ENCODE data around the gene NGFR. TPM values are rescaled to one million over a fixed set of nuclear protein-coding genes. Genes with fewer than 3 reads are reported as not detected.

Gene NGFR
- total and polyA plus RNA-seq, 8 donors, result 2.7 to 16.2 (median 11.3) TPM

GRCh38 chr17:49515196-49515770, 20.2 kb downstream of the NGFR start:
- no peak for TF ChIP-seq CTCF (IDR thresholded peaks at IDR 0.05)
- Histone ChIP-seq H3K4me3 (no peak overlapping the region), H3K9me3 (no peaks in the 10 kb centered on the region), H3K4me1 (peaks cover 0 to 24% of the 10 kb centered on the region in 2 donors), H3K36me3 (no peaks in the 10 kb centered on the region), H3K27me3 (peaks cover 0 to 35% of the 10 kb centered on the region in 2 donors), H3K27ac (peak overlapping the region in 1 of 2 donors; percentile 72)
- intact Hi-C loops (cut with DNase I), result no loop called here
- peak; percentile 94 for ATAC-seq
- DNase-seq, result peak in 3 of 4 donors; percentile 72 to 86 (median 84)

- Histone ChIP-seq H3K27ac (no peak overlapping the region), H3K4me1 (peaks cover 0 to 24% of the 10 kb centered on the region in 2 donors), H3K27me3 (peaks cover 0 to 35% of the 10 kb centered on the region in 2 donors), H3K36me3 (no peaks in the 10 kb centered on the region), H3K4me3 (no peak overlapping the region), H3K9me3 (no peaks in the 10 kb centered on the region)
- no peak for DNase-seq
- intact Hi-C loops (cut with DNase I), result no loop called here
- no peak for ATAC-seq
- no peak for TF ChIP-seq CTCF (IDR thresholded peaks at IDR 0.05)
Observed at GRCh38 chr17:49516180-49516579, 21.1 kb downstream of the NGFR start.

GRCh38 chr17:49518346-49519078, 23.4 kb downstream of the NGFR start:
- intact Hi-C loops (cut with DNase I), result no loop called here

GRCh38 chr17:49519781-49520180, 24.7 kb downstream of the NGFR start:
- Histone ChIP-seq H3K36me3 (no peaks in the 10 kb centered on the region), H3K4me3 (no peak overlapping the region), H3K9me3 (no peaks in the 10 kb centered on the region), H3K4me1 (peaks cover 0 to 25% of the 10 kb centered on the region in 2 donors), H3K27ac (no peak overlapping the region), H3K27me3 (peaks cover 0 to 37% of the 10 kb centered on the region in 2 donors)
- TF ChIP-seq CTCF (IDR thresholded peaks at IDR 0.05), result no peak
- intact Hi-C loops (cut with DNase I), result no loop called here
- ATAC-seq (no peak), DNase-seq (no peak)

More at GRCh38 chr17:49518346-49519078, 23.4 kb downstream of the NGFR start:
- ATAC-seq (no peak), DNase-seq (no peak)
- H3K36me3 ChIP-seq, result no peaks in the 10 kb centered on the region
- no peaks in the 10 kb centered on the region for H3K9me3 ChIP-seq
- H3K4me1 ChIP-seq, result peaks cover 0 to 29% of the 10 kb centered on the region in 2 donors
- no peak for TF ChIP-seq CTCF (IDR thresholded peaks at IDR 0.05)
- no peak overlapping the region for H3K4me3 ChIP-seq
- H3K27me3 ChIP-seq, result peaks cover 0 to 27% of the 10 kb centered on the region in 2 donors
- no peak overlapping the region for H3K27ac ChIP-seq

- H3K27me3 ChIP-seq, result peaks cover 0 to 44% of the 10 kb centered on the region in 2 donors
- ATAC-seq (no peak), DNase-seq (no peak)
- H3K9me3 ChIP-seq, result no peaks in the 10 kb centered on the region
- H3K4me1 ChIP-seq, result peaks cover 0 to 19% of the 10 kb centered on the region in 2 donors
- H3K4me3 ChIP-seq, result no peak overlapping the region
- H3K27ac ChIP-seq, result no peak overlapping the region
- intact Hi-C loops (cut with DNase I), result no loop called here
- no peaks in the 10 kb centered on the region for H3K36me3 ChIP-seq
- TF ChIP-seq CTCF (IDR thresholded peaks at IDR 0.05), result no peak
Observed at GRCh38 chr17:49520386-49521087, 25.4 kb downstream of the NGFR start.

All from left lung (tissue), 10 donors.